AG09319 (cell line): ENCODE measurements around the gene TCF15.
A peak's percentile ranks its signal among the peaks of the same experiment; 100 is the strongest.

Experiments used
- DNase-seq: peaks from one replicate; pipeline ENCODE4 v3.0.0-alpha.2; 2010; ENCODE audit warnings: low read depth; ENCODE audit errors: extremely low read depth
- CTCF ChIP-seq: IDR thresholded peaks from 2 replicates; pipeline ENCODE4 v1.5.1; 2011; ENCODE audit warnings: low read depth, mild to moderate bottlenecking, inconsistent platforms, low read length, moderate library complexity

Gene TCF15

GRCh38 chr20:563187-563586 lies 46.9 kb downstream of the TCF15 start:
- DNase-seq: no peak
- TF ChIP-seq CTCF: no peak

- DNase-seq: no peak
- no peak for TF ChIP-seq CTCF
Observed at GRCh38 chr20:562232-562897, 47.7 kb downstream of the TCF15 start.

- peak; percentile 32 for DNase-seq
- TF ChIP-seq CTCF: peak; percentile 100
Observed at GRCh38 chr20:561437-562231, 48.5 kb downstream of the TCF15 start.

GRCh38 chr20:560680-561079 lies 49.4 kb downstream of the TCF15 start:
- no peak for DNase-seq
- no peak; the same call in 1 of the 2 replicates for TF ChIP-seq CTCF

GRCh38 chr20:558117-558516 lies 52.0 kb downstream of the TCF15 start:
- no peak for TF ChIP-seq CTCF
- DNase-seq: no peak

- no peak for TF ChIP-seq CTCF
- DNase-seq: no peak
Observed at GRCh38 chr20:556984-557383, 53.1 kb downstream of the TCF15 start.

- no peak for TF ChIP-seq CTCF
- DNase-seq: no peak
Observed at GRCh38 chr20:555976-556385, 54.1 kb downstream of the TCF15 start.
